GM12878 (cell line): ENCODE results near the gene PRRC2C. TPM values are rescaled to one million over a fixed set of nuclear protein-coding genes. Genes with fewer than 3 reads are reported as not detected.
A peak's percentile ranks its signal among the peaks of the same experiment; 100 is the strongest.

ENCODE experiments used
- BACH1 ChIP-seq: fragments of 450-650 bp; IDR thresholded peaks from 2 replicates; pipeline ENCODE4 v1.6.1; 2017; ENCODE audit warnings: mild to moderate bottlenecking, borderline replicate concordance
- BCL11A ChIP-seq: IDR thresholded peaks from 2 replicates; pipeline ENCODE4 v1.6.1; 2011; ENCODE audit warnings: low read depth, low read length
- CHD2 ChIP-seq: IDR thresholded peaks from 2 replicates; pipeline ENCODE4 v1.6.1; 2011; ENCODE audit warnings: low read depth, low read length, improper control_type of control experiment, borderline replicate concordance
- CHD4 ChIP-seq: fragments of 200-600 bp; sonication (generic); IDR thresholded peaks from 2 replicates; pipeline ENCODE4 v1.6.1; 2016; ENCODE audit warnings: mild to moderate bottlenecking
- EED ChIP-seq: sonication (generic); IDR thresholded peaks from 2 replicates; pipeline ENCODE4 v1.6.1; 2016; ENCODE audit warnings: antibody characterized with exemption, low read depth
- EGR1 ChIP-seq, 2 experiments: IDR thresholded peaks; 1 replicate in 1 of 2; 2 replicates in 1 of 2; pipeline ENCODE4 v1.6.1; 2011 to 2012; ENCODE audit warnings: low read depth in 2 of 2, low read length in 2 of 2, borderline replicate concordance in 1 of 2, mild to moderate bottlenecking in 1 of 2, moderate library complexity in 1 of 2
- EP300 ChIP-seq, 2 experiments: fragments of 150-350 bp in 1 of 2; IDR thresholded peaks; 2 replicates each; pipeline ENCODE4 v1.6.1; 2011 to 2012; ENCODE audit warnings: low read depth in 2 of 2, low read length in 2 of 2, borderline replicate concordance in 1 of 2, improper control_type of control experiment in 1 of 2, inconsistent platforms in 1 of 2; ENCODE audit not compliant: control insufficient read depth in 1 of 2
- HCFC1 ChIP-seq: fragments of 150-350 bp; IDR thresholded peaks from 2 replicates; pipeline ENCODE4 v1.6.1; 2014; ENCODE audit warnings: low read length
- MTA3 ChIP-seq: IDR thresholded peaks from 2 replicates; pipeline ENCODE4 v1.6.1; 2012; ENCODE audit warnings: low read length, inconsistent platforms, borderline replicate concordance
- PAX5 ChIP-seq: IDR thresholded peaks from 2 replicates; pipeline ENCODE4 v1.6.1; 2011; ENCODE audit warnings: low read depth, low read length, borderline replicate concordance
- POLR2AphosphoS5 ChIP-seq: IDR thresholded peaks from 2 replicates; pipeline ENCODE4 v1.6.1; 2011; ENCODE audit warnings: mild to moderate bottlenecking, low read length, inconsistent platforms
- STAT1 ChIP-seq: fragments of 450-650 bp; conservative IDR thresholded peaks from 2 replicates; pipeline ENCODE4 v1.6.1; 2014; ENCODE audit warnings: antibody characterized with exemption, mild to moderate bottlenecking
- ZBED1 ChIP-seq: IDR thresholded peaks from 2 replicates; pipeline ENCODE4 v1.6.1; 2016; ENCODE audit warnings: borderline replicate concordance
- polyA plus RNA-seq, 11 experiments: library from polyadenylated mRNA; depleted of rRNA in 4 of 11; unstranded in 6 of 11; stranded (reverse) in 5 of 11; fragments of >200 nt; fragmentation: Nextera tagmentation in 4 of 11; fragmentation: Illumina TruSeq in 1 of 11; extraction: Ambion mirVana in 4 of 11; extraction: Trizol in 1 of 11; gene quantifications; 1 replicate in 1 of 11; 2 replicates in 10 of 11; pipeline versions ENCODE4 v1.2.1 to v1.2.3, GENCODE V29; 2011 to 2016; ENCODE audit warnings: inconsistent platforms in 2 of 11, missing spikeins in 2 of 11, low read depth in 1 of 11
- total RNA-seq, 4 experiments: library from RNA; depleted of rRNA in 3 of 4; stranded (reverse); fragments of >200 nt in 3 of 4; fragmentation: Illumina TruSeq in 1 of 4; extraction: Trizol in 1 of 4; gene quantifications; 2 replicates each; pipeline versions ENCODE4 v1.2.1 to v1.2.3, GENCODE V29; 2013 to 2021
- TF ChIP-seq, protein P1 (sequence below): fragments of 450-650 bp; IDR thresholded peaks from 2 replicates; pipeline ENCODE4 v1.6.1; 2016; ENCODE audit warnings: mild to moderate bottlenecking
- TF ChIP-seq, protein P2 (sequence below): fragments of 450-650 bp; IDR thresholded peaks from 2 replicates; pipeline ENCODE4 v1.6.1; 2016; ENCODE audit warnings: mild to moderate bottlenecking, moderate library complexity, borderline replicate concordance
- TF ChIP-seq, protein P3 (sequence below), 3 experiments: IDR thresholded peaks in 2 of 3; conservative IDR thresholded peaks in 1 of 3; 2 replicates each; pipeline ENCODE4 v1.5.1; 2011; ENCODE audit warnings: low read depth in 3 of 3, low read length in 3 of 3, mild to moderate bottlenecking in 3 of 3, control low read depth in 2 of 3, moderate library complexity in 2 of 3, inconsistent platforms in 1 of 3, mixed read lengths in 1 of 3; ENCODE audit not compliant: control insufficient read depth in 2 of 3, insufficient read depth in 1 of 3; ENCODE audit errors: extremely low read depth in 1 of 3
- TF ChIP-seq, protein P4 (sequence below): fragments of 450-650 bp; IDR thresholded peaks from 2 replicates; pipeline ENCODE4 v1.6.1; 2017; ENCODE audit warnings: borderline replicate concordance

PRRC2C gene
- total and polyA plus RNA-seq, 10 of the 15 experiments (the other 5 are each of a cell fraction or from before 2014, with no cell fraction given): 53.4 to 182 (median 91.8) TPM

DNA sequence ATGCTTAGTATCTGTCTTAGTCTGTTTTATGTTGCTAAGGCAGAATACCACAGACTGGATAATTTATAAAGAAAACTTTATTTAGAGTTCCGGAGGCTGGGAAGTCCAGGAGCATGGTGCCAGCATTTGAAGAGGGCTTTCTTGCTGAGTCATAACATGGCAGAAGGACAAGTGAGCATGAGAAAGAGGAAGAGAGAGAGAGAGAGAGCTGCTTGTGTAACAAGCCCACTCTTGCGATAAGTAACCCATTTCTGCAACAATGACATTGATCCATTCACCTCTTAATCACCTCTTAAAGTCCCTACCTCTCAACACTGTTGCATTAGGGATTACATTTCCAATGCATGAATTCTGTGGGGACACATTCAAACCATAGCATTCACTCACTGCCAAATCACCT is 125.1 kb downstream of the PRRC2C start (continued):
- no peak for TF ChIP-seq EGR1 (IDR thresholded peaks at IDR 0.05; ENCODE audit: borderline replicate concordance in 1 of 2, low read depth in 2 of 2, low read length in 2 of 2)
- peak; percentile 97; the same call in 1 of the 2 replicates for TF ChIP-seq BACH1
- TF ChIP-seq ZBED1: no peak
- TF ChIP-seq CHD4: no peak
- TF ChIP-seq, protein P1, sequence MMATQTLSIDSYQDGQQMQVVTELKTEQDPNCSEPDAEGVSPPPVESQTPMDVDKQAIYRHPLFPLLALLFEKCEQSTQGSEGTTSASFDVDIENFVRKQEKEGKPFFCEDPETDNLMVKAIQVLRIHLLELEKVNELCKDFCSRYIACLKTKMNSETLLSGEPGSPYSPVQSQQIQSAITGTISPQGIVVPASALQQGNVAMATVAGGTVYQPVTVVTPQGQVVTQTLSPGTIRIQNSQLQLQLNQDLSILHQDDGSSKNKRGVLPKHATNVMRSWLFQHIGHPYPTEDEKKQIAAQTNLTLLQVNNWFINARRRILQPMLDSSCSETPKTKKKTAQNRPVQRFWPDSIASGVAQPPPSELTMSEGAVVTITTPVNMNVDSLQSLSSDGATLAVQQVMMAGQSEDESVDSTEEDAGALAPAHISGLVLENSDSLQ: peak; percentile 40; the same call in 1 of the 2 replicates
- TF ChIP-seq EP300 (IDR thresholded peaks at IDR 0.05; ENCODE audit: borderline replicate concordance in 1 of 2, control insufficient read depth in 1 of 2, low read depth in 2 of 2, low read length in 2 of 2): peak; percentile 38 to 68; a peak in 3 of 4 replicates
- TF ChIP-seq POLR2AphosphoS5: no peak
- no peak for TF ChIP-seq MTA3
- no peak for TF ChIP-seq HCFC1
- TF ChIP-seq, protein P2, sequence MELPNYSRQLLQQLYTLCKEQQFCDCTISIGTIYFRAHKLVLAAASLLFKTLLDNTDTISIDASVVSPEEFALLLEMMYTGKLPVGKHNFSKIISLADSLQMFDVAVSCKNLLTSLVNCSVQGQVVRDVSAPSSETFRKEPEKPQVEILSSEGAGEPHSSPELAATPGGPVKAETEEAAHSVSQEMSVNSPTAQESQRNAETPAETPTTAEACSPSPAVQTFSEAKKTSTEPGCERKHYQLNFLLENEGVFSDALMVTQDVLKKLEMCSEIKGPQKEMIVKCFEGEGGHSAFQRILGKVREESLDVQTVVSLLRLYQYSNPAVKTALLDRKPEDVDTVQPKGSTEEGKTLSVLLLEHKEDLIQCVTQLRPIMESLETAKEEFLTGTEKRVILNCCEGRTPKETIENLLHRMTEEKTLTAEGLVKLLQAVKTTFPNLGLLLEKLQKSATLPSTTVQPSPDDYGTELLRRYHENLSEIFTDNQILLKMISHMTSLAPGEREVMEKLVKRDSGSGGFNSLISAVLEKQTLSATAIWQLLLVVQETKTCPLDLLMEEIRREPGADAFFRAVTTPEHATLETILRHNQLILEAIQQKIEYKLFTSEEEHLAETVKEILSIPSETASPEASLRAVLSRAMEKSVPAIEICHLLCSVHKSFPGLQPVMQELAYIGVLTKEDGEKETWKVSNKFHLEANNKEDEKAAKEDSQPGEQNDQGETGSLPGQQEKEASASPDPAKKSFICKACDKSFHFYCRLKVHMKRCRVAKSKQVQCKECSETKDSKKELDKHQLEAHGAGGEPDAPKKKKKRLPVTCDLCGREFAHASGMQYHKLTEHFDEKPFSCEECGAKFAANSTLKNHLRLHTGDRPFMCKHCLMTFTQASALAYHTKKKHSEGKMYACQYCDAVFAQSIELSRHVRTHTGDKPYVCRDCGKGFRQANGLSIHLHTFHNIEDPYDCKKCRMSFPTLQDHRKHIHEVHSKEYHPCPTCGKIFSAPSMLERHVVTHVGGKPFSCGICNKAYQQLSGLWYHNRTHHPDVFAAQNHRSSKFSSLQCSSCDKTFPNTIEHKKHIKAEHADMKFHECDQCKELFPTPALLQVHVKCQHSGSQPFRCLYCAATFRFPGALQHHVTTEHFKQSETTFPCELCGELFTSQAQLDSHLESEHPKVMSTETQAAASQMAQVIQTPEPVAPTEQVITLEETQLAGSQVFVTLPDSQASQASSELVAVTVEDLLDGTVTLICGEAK: peak; percentile 56; the same call in 1 of the 2 replicates
- TF ChIP-seq PAX5: 0 out of 2 replicates have a peak, but pooled peaks have one; percentile 43
- peak; percentile 65 for TF ChIP-seq BCL11A
- peak; percentile 18; the same call in 1 of the 2 replicates for TF ChIP-seq CHD2
- no peak for TF ChIP-seq STAT1
- TF ChIP-seq, protein P3, sequence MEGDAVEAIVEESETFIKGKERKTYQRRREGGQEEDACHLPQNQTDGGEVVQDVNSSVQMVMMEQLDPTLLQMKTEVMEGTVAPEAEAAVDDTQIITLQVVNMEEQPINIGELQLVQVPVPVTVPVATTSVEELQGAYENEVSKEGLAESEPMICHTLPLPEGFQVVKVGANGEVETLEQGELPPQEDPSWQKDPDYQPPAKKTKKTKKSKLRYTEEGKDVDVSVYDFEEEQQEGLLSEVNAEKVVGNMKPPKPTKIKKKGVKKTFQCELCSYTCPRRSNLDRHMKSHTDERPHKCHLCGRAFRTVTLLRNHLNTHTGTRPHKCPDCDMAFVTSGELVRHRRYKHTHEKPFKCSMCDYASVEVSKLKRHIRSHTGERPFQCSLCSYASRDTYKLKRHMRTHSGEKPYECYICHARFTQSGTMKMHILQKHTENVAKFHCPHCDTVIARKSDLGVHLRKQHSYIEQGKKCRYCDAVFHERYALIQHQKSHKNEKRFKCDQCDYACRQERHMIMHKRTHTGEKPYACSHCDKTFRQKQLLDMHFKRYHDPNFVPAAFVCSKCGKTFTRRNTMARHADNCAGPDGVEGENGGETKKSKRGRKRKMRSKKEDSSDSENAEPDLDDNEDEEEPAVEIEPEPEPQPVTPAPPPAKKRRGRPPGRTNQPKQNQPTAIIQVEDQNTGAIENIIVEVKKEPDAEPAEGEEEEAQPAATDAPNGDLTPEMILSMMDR (IDR thresholded peaks at IDR 0.05 in 2 of 3, conservative IDR thresholded peaks at IDR 0.05 in 1 of 3; ENCODE audit: control insufficient read depth in 2 of 3, extremely low read depth in 1 of 3, insufficient read depth in 1 of 3, low read depth in 3 of 3, low read length in 3 of 3): no peak
- peak; percentile 48; the same call in 1 of the 2 replicates for TF ChIP-seq EED
- TF ChIP-seq, protein P4, sequence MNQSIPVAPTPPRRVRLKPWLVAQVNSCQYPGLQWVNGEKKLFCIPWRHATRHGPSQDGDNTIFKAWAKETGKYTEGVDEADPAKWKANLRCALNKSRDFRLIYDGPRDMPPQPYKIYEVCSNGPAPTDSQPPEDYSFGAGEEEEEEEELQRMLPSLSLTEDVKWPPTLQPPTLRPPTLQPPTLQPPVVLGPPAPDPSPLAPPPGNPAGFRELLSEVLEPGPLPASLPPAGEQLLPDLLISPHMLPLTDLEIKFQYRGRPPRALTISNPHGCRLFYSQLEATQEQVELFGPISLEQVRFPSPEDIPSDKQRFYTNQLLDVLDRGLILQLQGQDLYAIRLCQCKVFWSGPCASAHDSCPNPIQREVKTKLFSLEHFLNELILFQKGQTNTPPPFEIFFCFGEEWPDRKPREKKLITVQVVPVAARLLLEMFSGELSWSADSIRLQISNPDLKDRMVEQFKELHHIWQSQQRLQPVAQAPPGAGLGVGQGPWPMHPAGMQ: no peak
